Activated CD8-positive, alpha-beta memory T cell treated with anti-CD3 and anti-CD28 coated beads for 36 hours (primary cell): ENCODE data around the gene PPIC. TPM values are rescaled to one million over a fixed set of nuclear protein-coding genes. Genes with fewer than 3 reads are reported as not detected.
"Not testable (repeated sequence)": the region's sequence is repeated elsewhere in the genome, so short reads cannot be mapped to it uniquely, and the experiment has no call there.

ENCODE experiments used
- CTCF ChIA-PET: fragments of 350-600 bp; sonication (Branson Sonifier 250); formaldehyde crosslinking; loops from one replicate; lab custom pipeline; 2021; ENCODE audit warnings: antibody characterized with exemption; lab: Charles Lee
- POLR2A ChIA-PET: fragments of 350-600 bp; sonication (Branson Sonifier 250); formaldehyde crosslinking; loops from one replicate; lab custom pipeline; 2021; ENCODE audit warnings: antibody characterized with exemption; lab: Charles Lee
- total RNA-seq, 2 experiments: library from RNA; stranded (reverse); gene quantifications; one replicate each; pipeline ENCODE4 v1.2.3, GENCODE V29; 2021

Gene PPIC
- total RNA-seq, 2 experiments from 2014 or later: not detected

DNA sequence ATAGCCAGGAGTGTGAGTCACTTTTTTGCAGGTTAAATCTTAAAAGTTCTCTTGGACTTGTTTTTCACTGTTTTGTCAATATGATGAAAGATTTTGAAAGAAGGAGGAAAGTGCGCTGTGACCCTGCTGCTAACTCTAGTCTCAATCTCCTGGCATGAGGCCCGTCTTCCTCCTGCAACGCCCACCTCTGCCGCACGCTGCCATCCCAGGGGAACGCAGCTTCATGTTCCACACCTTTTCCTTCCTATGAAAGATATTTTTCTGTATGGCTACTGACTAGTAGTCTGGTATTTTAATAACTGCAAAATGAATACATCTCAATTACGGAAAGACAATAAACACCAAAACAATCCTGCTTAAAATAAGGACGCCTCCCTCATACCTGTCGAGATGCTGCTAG, 8.3 kb downstream of the PPIC start:
- ChIA-PET CTCF (no interaction called here), POLR2A (no interaction called here)

DNA sequence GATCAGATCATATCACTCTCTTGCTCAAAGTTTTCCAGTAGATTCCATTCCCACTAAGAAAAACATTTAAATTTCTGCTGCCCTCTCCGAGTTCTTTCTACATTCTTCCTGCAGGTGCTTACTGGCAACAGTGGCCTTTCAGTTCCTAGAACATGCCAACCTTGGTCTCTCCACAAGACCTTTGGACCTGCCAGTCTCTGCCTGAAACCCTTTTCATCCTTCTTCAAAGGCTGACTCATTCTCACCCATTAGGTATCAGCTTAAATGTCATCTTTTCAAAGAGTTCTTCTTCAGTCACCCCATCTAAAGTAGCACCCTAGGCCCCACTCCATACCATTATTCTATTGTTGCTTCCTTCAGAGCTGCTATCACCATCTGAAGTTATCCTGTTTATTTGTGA, 21.8 kb downstream of the PPIC start:
- POLR2A ChIA-PET: no interaction called here
- CTCF ChIA-PET: interaction anchor here (1.6 kb wide), 1 partner anchor 310 kb away, joined by 3 read pairs; no protein-coding TSS in a partner anchor

DNA sequence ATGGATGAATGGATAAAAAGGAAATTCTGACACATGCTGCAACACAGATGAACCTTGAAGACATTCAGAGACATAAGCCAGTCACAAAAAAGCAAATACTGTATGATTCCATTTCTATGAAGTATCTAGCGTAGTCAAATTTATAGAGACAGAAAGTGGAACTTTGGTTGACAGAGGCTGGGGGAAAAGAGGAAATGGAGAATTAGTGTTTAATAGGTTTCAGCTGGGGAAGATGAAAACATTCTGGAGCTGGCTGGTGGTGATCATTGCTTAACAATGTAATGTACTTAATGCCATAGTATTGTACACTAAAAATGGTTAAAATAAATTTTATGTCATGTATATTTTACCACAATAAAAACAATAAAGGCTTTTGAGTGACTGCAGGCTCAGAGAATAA, 24.2 kb downstream of the PPIC start:
- ChIA-PET POLR2A (no interaction called here), CTCF (no interaction called here)

DNA sequence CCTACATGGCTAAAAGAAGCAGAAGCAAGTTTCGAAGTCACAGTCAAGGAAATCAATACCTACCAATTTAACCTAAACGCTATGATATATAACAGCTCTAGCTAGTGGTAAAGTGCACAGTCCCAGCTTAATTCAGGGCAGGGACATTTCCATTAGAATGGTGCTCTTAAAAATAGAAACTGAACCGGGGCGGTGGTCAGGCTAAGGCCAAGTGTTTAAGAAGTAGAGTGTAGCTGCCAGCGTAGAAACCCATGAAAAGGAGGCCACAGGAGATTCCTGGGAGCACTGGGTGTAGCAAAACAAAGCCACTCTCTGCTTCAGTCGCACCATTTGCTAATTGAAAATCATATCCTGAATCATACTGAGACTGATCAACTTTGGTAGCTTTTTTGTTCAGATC, 28.8 kb downstream of the PPIC start:
- POLR2A ChIA-PET: no interaction called here
- CTCF ChIA-PET: interaction anchor here (0.7 kb wide), 1 partner anchor 71 kb away, joined by 3 read pairs; no protein-coding TSS in a partner anchor

DNA sequence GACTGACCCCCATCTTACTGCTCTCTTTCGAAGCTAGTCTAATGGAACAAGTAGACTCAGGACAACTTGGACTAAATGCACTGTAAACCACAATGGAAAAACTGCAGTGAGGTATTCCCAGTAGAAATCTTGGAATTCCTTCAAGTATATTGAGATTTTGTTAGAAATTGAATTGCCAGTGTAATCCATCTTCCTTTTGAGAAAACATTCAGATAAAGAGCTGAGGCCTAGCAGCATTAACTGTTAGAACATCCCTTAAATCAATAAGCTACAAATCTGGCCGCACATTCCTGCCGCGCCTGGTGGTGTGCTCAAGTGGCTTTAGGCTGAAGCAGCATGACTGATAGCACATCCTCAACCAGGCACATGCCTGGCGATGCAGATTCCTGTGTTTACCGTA, 29.3 kb downstream of the PPIC start:
- CTCF ChIA-PET: interaction anchor here (0.7 kb wide), 1 partner anchor 71 kb away, joined by 3 read pairs; no protein-coding TSS in a partner anchor
- POLR2A ChIA-PET: no interaction called here

DNA sequence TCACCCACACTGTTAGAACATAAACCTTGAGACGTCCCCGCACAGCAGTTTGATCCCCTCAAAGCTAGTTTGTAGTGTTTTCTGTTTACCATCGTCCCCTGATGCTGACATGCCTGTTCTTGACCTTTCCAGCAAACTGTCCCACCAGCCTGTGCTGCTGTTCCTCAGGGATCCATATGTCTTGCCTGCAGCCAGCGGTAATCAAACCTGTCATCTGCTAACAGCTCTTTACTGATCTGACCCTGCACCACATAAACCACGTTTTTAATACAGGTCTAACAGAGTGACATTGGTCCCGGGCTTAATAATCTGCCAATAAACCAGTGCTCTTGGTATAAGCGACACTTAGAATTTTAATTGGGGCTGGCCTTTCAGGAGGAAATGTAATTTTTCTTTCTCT, 34.7 kb downstream of the PPIC start:
- CTCF ChIA-PET: no interaction called here
- POLR2A ChIA-PET: no interaction called here

DNA sequence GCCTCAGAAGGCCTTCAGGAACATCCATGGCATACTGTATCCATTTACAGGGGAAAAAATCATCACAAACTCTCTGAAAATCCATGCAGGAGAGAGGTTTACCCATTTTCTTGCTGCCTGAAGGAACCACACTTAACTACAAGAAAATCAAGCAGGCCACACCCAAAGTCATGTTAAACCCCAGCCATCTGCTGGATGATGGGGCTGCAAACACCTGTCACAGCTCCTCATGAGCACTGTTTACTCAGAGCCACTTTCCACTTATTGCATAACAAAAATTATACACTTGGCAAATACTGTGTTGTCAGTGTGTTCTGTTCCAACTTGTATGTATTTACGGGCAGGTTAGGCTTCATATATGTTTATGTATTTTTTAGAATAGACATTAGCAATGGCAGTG, 35.8 kb downstream of the PPIC start:
- ChIA-PET CTCF (no interaction called here), POLR2A (interaction anchor here (1.0 kb wide), 1 partner anchor 706 kb away, joined by 3 read pairs; no protein-coding TSS in a partner anchor)

DNA sequence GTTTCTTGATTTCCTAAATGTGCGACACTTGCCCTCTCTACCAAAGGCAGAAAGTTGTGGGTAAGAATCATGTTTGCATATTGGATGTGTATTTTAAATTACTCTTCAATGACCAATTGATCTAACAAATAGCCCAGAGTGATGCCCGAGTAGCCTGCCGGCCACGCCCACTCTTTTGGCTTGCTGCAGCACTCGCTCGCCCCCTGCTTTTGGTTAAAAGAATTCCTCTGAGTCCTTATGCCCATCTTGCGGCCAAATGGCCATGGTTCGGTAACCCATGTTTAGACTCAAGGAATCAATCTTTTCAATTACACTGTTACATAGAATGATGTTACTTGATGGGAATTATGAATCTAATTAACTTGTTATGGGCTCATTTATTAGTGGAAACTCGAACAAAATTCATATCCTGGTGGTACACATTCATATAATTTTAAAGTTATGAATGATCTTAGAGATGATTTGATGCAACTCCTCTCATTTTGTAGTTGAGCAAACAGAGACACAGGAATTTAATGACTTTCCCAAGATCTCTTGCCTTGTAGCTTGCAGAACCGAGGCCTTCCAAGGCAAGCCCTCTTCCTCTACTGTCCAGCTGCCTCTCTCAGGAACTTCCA, 36.5 kb downstream of the PPIC start:
- CTCF ChIA-PET: no interaction called here

DNA sequence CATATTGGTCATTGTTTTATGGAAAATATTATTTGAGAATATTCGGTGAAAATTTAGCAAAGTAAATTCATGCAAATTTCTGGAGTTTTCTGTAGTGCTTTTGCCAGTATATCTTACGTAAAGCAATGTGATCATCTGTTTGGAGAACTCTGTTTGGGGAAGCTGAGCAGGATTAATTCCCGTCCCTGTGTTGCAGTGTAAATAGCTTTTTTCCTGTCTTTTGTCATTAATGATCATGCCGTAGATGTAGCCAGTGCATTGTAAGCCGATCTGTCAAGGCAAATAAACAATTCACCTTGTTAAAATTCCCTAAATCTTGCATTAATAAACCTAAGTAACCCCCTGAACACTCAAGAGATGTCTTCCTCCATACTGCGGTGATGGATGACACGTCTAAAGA, 39.2 kb downstream of the PPIC start:
- CTCF ChIA-PET: no interaction called here
- POLR2A ChIA-PET: no interaction called here

More for the DNA sequence above, 36.5 kb downstream of the PPIC start:
- POLR2A ChIA-PET: interaction anchor here (1.0 kb wide), 1 partner anchor 705 kb away, joined by 3 read pairs; no protein-coding TSS in a partner anchor

DNA sequence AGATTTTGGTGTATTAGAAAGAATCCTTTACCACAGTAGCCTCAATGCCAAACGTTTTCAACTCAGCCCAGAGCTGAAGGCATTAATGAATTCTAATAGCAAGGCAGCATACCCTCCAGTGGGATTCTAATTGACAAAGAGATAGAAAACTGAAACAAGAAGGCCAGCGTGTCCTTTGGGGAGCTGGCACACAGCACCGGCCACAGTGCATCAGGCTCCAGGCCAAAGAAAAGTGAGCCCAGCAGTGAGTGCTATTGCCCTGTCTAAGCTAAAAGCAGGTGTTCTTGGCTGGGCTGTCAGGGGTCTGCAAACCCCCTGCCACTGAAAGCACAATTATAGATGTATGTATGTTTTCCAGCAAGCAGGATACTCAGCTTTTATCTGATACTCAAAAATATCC, 40.4 kb downstream of the PPIC start:
- CTCF ChIA-PET: no interaction called here
- POLR2A ChIA-PET: no interaction called here

DNA sequence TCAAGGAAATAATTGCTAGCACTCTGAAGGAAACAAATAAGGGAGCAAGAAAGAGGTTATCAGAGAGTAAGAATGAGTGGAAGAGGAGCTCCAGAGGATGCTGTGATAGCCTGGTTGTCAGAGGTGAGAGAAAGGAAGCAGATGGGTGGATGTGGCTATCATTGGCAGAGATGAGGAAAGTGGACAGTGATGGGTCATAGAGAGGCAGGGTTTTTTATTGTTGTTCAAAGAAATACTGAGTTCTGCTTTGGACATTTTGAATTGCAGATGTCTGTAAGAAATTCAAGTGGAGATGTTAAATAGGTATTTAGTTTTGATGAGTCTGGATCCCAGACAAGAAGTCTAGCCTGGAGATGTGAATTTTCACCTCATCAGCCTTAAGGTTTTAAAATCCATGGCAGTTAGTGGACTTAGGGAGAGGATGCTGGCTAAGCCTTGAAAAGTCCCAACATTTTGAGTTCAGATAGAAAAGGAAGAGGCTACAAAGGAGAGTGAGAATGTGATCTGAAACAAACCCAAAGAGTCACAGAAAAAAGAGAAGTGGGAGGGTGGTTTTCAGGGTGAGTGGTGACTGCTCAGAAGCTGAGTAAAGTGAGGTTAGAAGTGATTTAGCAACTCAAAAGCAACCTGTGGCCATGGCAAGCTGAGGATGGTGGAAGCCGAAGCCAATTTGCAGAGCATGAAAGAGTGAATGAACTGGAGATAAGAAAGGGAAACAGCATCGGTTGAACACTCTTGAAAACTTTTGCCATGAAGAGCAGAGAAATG, 50.4 kb downstream of the PPIC start:
- ChIA-PET POLR2A (no interaction called here), CTCF (no interaction called here)

DNA sequence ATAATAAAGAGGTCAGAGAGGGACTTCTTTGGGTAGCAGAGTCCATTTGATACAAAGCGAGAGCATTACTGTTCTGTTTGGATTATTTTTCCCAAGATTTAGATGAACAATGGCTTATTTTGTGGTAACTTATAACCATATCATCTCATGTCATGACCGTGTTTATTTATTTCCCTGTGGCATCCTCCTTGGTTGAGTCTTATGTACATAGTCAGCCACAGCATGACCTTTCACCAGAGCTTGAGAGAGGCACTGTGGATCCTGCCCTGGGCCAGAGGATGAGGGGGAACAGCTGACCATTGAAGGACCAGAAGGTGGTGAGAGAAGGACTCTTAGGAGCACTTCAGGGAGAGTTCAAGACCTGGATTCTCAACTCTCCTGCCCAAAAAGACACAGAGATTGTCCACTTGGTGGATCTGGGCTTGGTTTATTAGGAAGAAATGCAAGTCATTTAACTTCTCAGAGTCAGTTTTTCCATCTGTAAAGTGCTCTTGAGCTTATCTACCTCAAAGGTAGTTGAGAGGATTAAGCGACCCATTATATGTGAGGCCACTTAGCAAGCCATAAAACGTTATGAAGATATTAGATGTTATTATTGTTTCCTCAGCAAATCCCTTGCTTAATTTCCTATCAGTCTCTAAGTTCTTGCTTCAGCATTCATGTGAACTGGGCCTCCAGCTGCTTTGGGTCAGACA, 51.4 kb downstream of the PPIC start:
- POLR2A ChIA-PET: no interaction called here
- CTCF ChIA-PET: no interaction called here

DNA sequence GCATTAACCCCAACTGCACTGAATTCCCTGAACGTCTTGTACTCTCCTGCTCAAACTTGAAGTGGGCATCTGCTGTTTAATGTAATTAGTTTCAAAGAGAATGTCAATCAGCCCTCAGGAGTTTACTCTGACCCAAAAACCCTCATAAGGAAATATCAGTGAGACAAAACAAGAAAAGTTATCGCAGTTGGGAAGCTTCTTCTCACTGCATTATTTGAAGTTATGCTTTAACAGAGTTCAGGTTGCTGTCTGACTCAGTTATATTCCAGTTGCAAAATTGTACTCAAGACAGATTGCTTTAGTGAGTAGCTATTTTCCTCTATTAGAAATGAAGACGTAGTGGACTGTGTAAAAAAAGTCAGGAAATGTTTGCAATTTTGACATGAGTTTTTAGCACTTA, 52.1 kb downstream of the PPIC start:
- CTCF ChIA-PET: no interaction called here
- POLR2A ChIA-PET: no interaction called here

DNA sequence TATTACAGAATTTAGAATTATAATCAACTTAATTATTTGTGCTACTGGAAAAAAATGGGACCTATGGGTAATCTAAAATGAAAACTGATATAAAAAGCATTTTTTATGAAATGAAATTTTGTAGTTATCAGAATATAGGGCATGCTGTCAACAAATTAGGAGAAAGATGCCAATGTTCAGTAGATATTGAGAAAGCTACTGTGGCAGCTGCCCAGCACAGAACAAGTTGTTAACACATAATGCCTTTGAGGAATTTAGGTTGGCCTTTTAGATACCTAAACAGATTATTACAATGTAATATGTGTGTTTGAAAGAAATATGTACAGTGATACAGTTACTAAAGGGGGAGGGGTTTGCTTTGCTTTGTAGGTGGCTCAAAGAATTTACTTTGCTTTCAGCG, 54.1 kb downstream of the PPIC start:
- POLR2A ChIA-PET: no interaction called here
- CTCF ChIA-PET: no interaction called here

DNA sequence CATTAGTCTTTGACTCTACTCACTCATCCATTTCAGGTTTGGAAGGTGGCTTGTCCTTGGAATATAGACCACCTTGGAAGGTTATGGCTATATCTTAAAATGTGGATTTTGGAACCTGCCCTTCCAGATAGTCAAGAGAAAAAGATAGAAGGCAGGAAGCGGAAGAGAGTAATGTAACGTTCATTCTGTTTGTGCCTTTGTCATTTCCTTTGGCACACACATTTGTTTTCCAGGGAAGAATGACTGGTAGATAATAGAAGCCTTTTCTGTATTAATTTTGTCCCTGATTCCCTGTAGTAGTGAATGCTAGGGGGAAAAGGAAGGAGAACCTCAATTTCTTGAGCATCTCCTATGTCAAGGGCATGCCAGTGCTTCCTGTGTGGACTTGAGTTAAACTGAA, 54.7 kb downstream of the PPIC start:
- POLR2A ChIA-PET: no interaction called here
- CTCF ChIA-PET: no interaction called here

DNA sequence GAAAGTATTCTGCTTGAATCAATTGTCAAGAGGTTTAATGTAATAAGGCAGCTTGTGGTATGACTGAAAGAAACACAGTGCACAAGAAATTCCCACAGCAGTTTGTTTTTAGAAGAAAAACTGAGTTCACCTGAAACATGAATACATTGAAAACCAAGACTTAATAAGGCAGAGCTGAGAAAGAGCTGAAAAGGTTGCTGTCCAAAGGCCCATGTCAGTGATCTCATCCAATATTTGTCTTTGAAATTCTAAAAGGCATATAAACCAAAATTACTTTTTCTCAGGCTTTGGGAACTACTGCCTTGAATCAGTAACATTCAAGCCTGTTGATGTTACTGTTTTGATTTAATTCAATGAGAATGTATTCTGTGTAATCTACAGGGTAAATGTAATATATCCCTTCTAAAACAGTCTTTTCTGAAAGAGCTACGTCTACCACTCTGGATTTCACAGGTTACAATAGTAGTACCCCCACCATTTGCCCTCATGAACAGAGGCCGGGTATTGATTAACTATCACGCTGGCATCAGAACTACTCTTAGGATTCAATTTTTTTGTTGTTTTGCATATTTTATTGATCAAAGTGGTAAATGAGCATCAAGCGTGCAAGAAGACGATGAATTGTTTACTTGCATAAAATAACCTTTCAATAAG, 57.8 kb downstream of the PPIC start:
- POLR2A ChIA-PET: no interaction called here
- CTCF ChIA-PET: no interaction called here

DNA sequence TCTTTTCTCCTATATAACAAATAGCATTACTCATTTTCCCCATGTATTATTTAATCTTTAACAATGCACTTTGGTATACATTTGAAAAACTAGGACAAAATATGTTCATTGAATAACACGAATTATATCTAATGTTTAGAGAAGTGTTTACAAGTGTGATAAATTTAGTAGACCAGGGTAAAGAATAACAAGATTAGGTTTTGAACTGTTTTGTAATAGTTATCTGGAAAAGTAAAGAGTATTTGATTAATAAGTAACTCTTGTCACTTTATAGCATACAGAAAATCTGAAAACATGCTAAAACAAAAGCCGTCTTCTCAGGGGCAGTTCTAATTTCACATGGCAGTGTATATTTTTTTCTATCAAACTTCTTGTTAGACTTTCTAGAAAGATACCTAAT, 58.5 kb downstream of the PPIC start:
- POLR2A ChIA-PET: no interaction called here
- CTCF ChIA-PET: no interaction called here

DNA sequence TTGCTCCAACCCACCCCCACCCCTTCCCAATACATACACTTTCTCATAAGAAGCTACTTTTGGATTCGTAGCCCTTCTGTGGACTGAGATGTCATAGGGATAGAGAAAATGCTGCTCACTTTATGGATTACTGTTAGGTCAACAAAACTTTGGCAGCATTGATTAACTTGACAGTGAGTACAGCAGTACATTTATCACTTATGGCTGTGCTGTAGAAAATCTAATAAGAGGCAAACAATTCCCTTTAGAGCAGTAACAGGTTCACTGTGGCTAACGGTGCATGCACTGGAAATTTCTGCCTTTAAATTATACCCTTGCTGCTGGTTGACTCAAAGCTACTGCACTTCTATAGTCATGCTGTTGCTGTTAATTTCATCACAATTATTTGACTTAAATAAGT, 59.2 kb downstream of the PPIC start:
- ChIA-PET POLR2A (interaction anchor here (0.6 kb wide), 1 partner anchor 543 kb away, joined by 4 read pairs; no protein-coding TSS in a partner anchor), CTCF (no interaction called here)

DNA sequence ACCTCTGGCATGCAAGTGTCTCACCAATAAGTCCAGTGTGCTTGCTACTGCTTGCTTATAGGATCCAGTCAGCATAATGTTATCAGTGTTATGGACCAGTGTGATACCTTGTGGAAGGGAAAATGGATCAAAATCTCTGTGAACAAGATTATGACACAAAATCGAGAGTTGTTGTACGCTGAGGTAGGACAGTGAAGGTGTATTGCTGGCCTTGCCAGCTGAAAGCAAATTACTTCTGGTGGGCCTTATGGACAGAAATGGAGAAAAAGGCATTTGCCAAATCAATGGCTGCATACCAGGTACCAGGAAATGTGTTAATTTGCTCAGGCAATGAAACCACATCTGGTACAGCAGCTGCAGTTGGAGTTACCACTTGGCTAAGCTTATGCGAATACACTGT, 62.3 kb downstream of the PPIC start:
- POLR2A ChIA-PET, CTCF ChIA-PET: not testable (repeated sequence)

DNA sequence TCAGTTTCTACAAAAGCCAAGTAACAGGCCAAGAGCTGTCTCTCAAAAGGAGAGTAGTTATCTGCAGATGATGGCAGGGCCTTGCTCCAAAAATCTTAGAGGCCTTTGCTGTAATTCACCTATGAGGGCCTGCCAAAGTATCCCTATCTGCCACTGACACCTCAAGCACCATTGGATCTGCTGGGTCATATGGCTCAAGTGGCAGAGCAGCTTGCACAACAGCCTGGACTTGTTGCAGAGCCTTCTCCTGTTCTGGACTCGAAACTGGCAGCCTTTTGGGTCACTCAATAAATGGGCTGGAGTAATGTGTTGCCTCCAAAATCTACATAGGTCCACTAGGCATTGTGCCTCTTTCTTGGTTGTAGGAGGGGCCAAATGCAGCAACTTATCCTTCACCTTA, 62.8 kb downstream of the PPIC start:
- CTCF ChIA-PET: not testable (repeated sequence)

More for the DNA sequence above, 62.8 kb downstream of the PPIC start:
- POLR2A ChIA-PET: not testable (repeated sequence)
